Muscle of leg (tissue), 11 donors: ENCODE data around the gene FAM185A. TPM values are rescaled to one million over a fixed set of nuclear protein-coding genes. Genes with fewer than 3 reads are reported as not detected.
"Not testable (repeated sequence)": the region's sequence is repeated elsewhere in the genome, so short reads cannot be mapped to it uniquely, and the experiment has no call there.

Experiments used
- DNase-seq: peaks from one replicate; pipeline ENCODE4 v3.0.0; 2013
- H3K27ac ChIP-seq: one replicate; pipeline ENCODE4 v1.5.1; 2013; ENCODE audit warnings: mild to moderate bottlenecking, low read length, control low read depth
- H3K27me3 ChIP-seq: one replicate; pipeline ENCODE4 v1.6.1; 2013; ENCODE audit warnings: low read length; ENCODE audit not compliant: control insufficient read depth, insufficient read depth
- H3K36me3 ChIP-seq: one replicate; pipeline ENCODE4 v1.6.1; 2013; ENCODE audit warnings: low read length; ENCODE audit not compliant: control insufficient read depth, insufficient read depth
- H3K4me1 ChIP-seq: one replicate; pipeline ENCODE4 v1.6.1; 2013; ENCODE audit warnings: low read length; ENCODE audit not compliant: control insufficient read depth, insufficient read depth
- H3K4me3 ChIP-seq: one replicate; pipeline ENCODE4 v1.5.1; 2013; ENCODE audit warnings: low read length, control low read depth
- H3K9me3 ChIP-seq: replicated peaks from 2 replicates; pipeline ENCODE4 v1.6.1; 2013; ENCODE audit warnings: low read depth, low read length; ENCODE audit not compliant: control insufficient read depth
- WGBS: methylation state at CpG from one replicate; pipeline ENCODE4 v1.1.5; 2013; ENCODE audit warnings: missing lambda C conversion rate; ENCODE audit not compliant: insufficient coverage; 5-methylcytosine and 5-hydroxymethylcytosine counted together
- polyA plus RNA-seq, 8 donors: library from polyadenylated mRNA; unstranded; fragments of 120-200 nt; gene quantifications; one replicate each; pipeline versions ENCODE4 v1.2.1 to v1.2.3, GENCODE V29; 2013; ENCODE audit warnings: inconsistent platforms in 1 of 8, low replicate concordance in 1 of 8; ENCODE audit not compliant: insufficient read length in 8 of 8, insufficient read depth in 1 of 8
- total RNA-seq: library from RNA; stranded (reverse); fragments of 120-200 nt; gene quantifications from one replicate; pipeline ENCODE4 v1.2.4, GENCODE V29; 2013

The FAM185A gene
- total and polyA plus RNA-seq, 9 donors, result 4.3 to 7.4 (median 4.8) TPM

DNA sequence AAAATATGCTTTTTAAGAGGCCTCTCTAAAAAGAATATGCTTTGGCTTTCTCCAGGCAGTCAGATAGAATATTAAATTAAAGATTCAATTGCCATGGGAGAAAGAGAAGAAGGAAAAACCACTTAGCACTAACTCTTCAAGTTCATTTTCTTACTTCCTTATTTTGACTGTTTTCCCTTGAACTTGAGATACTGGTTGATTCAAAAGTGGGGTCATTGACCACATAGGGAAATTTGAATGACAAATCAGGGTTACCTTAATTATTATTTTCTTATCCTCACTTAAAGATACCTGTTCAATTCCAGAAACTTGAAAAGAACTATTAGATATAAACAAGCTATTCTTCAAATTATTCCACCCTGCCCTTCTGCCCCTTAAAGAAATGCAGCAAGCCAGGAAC lies 27.4 kb downstream of the FAM185A start:
- H3K36me3 ChIP-seq, H3K9me3 ChIP-seq, H3K27ac ChIP-seq, DNase-seq, H3K4me1 ChIP-seq, H3K4me3 ChIP-seq, H3K27me3 ChIP-seq: not testable (repeated sequence)

DNA sequence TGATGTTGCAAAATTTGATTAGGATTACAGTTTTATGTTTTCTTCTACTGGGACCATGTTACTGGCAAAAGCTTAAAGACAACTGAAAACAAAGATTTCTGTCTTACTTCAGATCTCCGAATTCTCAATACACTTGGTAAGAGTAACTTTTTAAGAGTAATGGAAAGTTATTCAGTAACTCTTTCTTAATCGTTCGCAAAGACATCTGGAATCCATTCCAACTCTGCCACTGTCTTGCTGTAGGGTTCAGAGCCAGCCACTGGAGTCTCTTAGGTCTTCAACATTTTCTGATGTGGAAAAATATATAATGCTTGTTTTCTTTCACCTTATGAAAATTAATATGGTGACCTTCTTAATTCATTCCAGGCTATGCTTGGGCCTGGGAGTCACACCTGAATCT lies 29.9 kb downstream of the FAM185A start:
- not testable (repeated sequence) for H3K27ac ChIP-seq, H3K4me3 ChIP-seq, H3K4me1 ChIP-seq, H3K36me3 ChIP-seq, H3K27me3 ChIP-seq, H3K9me3 ChIP-seq
- WGBS, result no CpG with 5 or more reads among the region's 3 CpGs
- DNase-seq, result peak; percentile 77

DNA sequence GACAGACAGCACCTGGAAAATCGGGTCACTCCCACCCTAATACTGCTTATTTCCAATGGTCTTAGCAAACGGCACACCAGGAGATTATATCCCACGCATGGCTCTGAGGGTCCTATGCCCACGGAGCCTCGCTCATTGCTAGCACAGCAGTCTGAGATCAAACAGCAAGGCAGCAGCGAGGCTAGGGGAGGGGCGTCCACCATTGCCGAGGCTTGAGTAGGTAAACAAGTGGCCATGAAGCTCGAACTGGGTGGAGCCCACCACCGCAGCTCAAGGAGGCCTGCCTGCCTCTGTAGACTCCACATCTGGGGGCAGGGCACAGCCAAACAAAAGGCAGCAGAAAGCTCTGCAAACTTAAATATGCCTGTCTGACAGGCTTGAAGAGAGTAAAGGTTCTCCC lies 32.1 kb downstream of the FAM185A start:
- H3K9me3 ChIP-seq, H3K27me3 ChIP-seq, H3K27ac ChIP-seq, H3K4me3 ChIP-seq, H3K36me3 ChIP-seq, DNase-seq, H3K4me1 ChIP-seq: not testable (repeated sequence)
- 98% methylated on average over 8 of the region's 10 CpGs for WGBS

DNA sequence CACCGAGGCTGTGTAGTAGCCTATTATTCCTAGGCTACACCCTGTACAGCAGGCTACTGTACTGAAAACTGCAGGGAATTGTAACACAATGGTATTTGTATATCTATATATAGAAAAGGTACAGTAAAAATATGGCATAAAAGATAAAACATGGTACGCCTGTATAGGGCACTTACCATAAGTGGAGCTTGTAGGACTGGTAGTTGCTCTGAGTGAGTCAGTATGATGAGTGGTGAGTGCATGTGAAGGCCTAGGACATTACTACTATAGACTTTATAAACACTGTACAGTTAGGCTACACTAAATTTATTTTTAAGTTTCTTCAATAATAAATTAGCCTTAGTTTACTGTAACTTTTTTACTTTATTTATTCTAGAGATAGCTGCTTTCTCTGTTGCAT lies 40.0 kb downstream of the FAM185A start:
- H3K9me3 ChIP-seq, H3K27me3 ChIP-seq, H3K36me3 ChIP-seq, H3K27ac ChIP-seq, DNase-seq, H3K4me3 ChIP-seq, H3K4me1 ChIP-seq: not testable (repeated sequence)
- WGBS, result no CpG with 5 or more reads among the region's 2 CpGs

DNA sequence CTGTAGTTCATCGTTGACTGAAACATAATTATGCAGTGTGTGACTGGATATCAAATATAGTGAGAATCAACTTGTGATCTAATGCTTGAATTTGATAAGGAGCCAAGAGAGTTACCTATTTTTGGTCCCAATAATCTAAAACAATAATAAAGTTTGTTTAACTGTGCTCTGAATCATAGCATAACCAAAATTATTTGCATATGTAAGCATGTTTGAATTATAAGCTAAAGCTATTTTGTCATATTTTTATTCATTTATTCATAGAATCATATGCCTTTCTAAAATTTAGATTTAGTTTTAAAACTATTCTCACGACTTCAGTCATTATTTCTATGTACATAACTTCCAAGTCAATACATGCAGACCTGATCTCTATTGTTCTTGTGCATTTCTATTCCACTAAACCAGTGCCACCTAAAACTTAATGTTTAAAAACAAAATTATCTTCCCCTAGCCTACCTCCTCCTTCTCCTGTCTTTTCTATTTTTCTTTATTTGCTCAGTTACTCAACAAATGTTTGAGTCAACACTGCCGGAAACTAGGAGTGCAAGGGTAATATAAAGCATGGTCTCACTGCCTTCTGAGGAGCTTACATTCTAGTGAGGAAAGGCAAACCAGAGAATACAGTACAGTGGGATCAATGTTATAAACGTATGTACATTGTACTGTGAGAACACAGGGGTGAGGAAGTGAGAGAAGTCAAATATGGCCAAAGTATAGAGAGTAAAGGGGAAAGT lies 41.7 kb downstream of the FAM185A start:
- WGBS, result 100% methylated on average over 1 of the region's 4 CpGs
- not testable (repeated sequence) for DNase-seq, H3K9me3 ChIP-seq, H3K4me1 ChIP-seq, H3K36me3 ChIP-seq, H3K4me3 ChIP-seq, H3K27me3 ChIP-seq, H3K27ac ChIP-seq

DNA sequence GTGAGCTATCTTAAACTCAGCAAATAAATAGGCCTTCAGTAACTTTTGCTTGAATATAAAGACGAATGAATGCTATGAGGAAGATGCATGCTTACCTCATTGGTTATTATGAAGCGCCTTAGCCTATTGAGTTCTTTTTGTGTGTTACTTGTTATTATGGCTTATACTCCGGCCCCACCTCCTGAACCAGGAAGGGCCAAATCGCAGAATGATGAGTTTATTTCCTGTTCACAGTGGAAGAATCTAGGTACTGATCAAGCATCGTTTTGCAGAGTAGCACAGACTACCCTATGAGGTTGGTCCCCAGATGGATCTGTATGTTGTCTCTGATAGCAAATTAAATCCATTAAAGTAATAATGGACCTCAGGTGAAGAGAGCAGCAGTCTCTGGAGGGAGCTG lies 42.6 kb downstream of the FAM185A start:
- WGBS, result no CpG with 5 or more reads among the region's 5 CpGs
- not testable (repeated sequence) for H3K4me3 ChIP-seq, H3K27me3 ChIP-seq, H3K27ac ChIP-seq, DNase-seq, H3K36me3 ChIP-seq, H3K4me1 ChIP-seq, H3K9me3 ChIP-seq

DNA sequence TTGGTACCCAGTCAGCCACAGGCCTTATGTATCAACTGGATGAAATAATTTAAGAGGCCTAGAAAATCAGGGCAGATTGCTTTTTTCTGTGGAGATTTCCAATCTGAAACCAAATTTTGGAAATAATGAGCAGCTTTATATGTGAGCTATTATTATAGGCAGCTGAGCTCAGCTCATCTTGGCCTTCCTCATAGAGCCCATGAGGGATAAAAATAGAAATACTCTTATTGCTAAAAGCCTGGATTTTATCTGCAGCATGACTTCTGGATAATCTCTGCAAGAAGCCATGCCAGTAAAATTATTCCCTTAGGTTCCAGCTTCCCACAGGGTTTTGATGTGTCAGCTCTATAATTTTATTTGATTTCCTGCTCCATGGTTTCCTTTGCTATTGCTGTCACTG lies 43.0 kb downstream of the FAM185A start:
- not testable (repeated sequence) for H3K27ac ChIP-seq

DNA sequence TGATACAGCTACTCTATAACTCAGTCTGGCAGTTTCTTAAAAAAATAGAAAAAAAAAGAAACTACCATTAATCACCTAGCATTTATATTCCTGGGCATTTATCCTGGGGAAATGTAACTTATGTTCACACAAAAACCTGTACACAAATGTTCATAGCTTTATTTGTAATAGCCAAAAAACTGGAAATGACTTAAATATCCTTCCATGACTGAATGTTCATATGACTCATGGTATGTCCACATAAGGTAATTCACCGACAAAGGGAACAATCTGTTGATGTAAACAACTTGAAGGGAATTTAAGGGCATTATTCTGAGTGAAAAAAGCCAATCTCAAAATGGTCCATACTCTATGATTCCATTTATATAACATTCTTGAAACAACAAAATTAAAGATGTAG lies 45.8 kb downstream of the FAM185A start:
- H3K9me3 ChIP-seq, DNase-seq, H3K36me3 ChIP-seq, H3K4me3 ChIP-seq, H3K27me3 ChIP-seq, H3K27ac ChIP-seq, H3K4me1 ChIP-seq: not testable (repeated sequence)
- no CpG with 5 or more reads among the region's 1 CpG for WGBS

More for the DNA sequence above, 43.0 kb downstream of the FAM185A start:
- peak; percentile 50 for DNase-seq
- H3K4me1 ChIP-seq, H3K4me3 ChIP-seq, H3K36me3 ChIP-seq, H3K27me3 ChIP-seq, H3K9me3 ChIP-seq: not testable (repeated sequence)

DNA sequence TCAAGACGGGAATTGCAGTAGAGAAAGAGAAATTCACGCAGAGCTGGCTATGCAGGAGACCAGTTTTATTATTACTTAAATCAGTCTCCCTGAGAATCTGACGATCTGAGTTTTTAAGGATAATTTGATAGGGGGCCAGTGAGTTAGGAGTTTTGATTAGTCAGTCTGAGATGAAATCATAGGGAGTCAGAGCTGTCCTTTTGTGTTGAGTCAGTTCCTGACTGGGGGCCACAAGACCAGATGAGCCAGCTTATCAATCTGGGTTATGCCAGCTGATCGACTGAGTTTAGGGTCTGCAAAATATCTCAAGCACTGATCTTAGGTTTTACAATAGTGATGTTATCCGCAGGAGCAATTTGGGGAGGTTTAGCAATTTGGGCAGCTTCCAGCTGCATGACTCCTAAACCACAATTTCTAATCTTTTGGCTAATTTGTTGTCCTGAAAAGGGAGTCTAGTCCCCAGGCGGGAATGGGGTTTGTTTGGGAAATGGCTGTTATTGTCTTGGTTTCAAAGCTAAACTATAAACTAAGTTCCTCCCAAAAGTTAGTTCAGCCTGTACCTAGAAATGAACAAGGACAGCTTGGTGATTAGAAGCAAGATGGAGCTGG lies 47.3 kb downstream of the FAM185A start:
- not testable (repeated sequence) for H3K27me3 ChIP-seq, H3K36me3 ChIP-seq, H3K9me3 ChIP-seq, DNase-seq, H3K4me3 ChIP-seq, H3K27ac ChIP-seq, H3K4me1 ChIP-seq
- WGBS, result no CpG with 5 or more reads among the region's 6 CpGs

DNA sequence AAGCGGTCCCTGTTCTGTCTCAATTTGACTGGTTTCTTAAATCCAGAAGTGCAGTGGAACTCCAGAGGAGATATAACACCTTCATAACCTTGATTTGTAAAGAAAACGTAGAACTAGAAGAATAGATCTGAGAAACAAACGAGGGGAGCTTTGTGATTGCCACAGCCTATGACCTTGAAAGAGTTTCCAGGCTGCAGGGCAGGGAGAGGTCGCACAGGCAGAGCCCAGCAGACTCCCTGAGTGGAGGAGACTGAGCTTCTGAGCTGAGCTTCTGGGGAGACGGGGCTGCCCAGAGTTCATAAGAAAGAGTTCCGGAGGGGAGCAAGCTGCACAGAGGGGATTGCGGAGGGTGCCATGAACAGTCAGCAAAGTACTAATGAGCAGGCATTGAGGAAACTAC lies 57.8 kb downstream of the FAM185A start:
- H3K4me1 ChIP-seq, result no peaks in the 10 kb centered on the region
- 84% methylated on average over 4 of the region's 7 CpGs for WGBS
- H3K27me3 ChIP-seq, result no peaks in the 10 kb centered on the region
- no peak overlapping the region for H3K4me3 ChIP-seq
- no peak for DNase-seq
- no peaks in the 10 kb centered on the region for H3K36me3 ChIP-seq
- no peak overlapping the region for H3K27ac ChIP-seq
- H3K9me3 ChIP-seq, result no peaks in the 10 kb centered on the region

DNA sequence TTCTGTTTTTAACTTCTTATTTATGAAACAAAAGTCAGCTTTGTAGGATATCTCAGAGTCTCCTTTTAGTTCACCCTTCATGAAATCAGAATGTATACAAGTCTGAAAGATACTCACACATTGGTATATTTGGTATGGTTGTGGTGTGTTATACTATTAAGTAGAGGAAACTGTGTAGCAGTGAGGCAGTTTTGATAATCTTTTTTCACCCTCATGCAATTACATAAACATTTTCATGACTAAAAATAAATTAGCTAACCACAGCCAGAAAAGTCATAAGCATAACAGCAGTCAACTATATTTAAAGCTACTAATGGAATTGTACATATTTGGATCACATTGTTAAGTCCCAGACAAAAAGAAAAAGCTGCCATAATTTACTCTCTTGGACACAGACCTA lies 62.1 kb downstream of the FAM185A start:
- Histone ChIP-seq H3K4me3 (no peak overlapping the region), H3K27ac (no peak overlapping the region), H3K4me1 (no peaks in the 10 kb centered on the region), H3K36me3 (no peaks in the 10 kb centered on the region), H3K27me3 (no peaks in the 10 kb centered on the region), H3K9me3 (no peaks in the 10 kb centered on the region)
- DNase-seq, result no peak
